HG03280 (cell line): ENCODE results near the gene GZMA.
"Not testable (repeated sequence)": the region's sequence is repeated elsewhere in the genome, so short reads cannot be mapped to it uniquely, and the experiment has no call there.

Experiments
- ATAC-seq: cut with Tn5 transposase; IDR thresholded peaks from one replicate; pipeline ENCODE4 v1.9.1; 2021; ENCODE audit warnings: mild to moderate bottlenecking, moderate library complexity; ENCODE audit not compliant: unreplicated experiment

The GZMA gene

GRCh38 chr5:55102348-55102747 is at the start of gene GZMA:
Gene GZMA (plus strand): TSS chr5:55102646. CDS start chr5:55102683, 37 bp downstream.
- no peak for ATAC-seq

DNA sequence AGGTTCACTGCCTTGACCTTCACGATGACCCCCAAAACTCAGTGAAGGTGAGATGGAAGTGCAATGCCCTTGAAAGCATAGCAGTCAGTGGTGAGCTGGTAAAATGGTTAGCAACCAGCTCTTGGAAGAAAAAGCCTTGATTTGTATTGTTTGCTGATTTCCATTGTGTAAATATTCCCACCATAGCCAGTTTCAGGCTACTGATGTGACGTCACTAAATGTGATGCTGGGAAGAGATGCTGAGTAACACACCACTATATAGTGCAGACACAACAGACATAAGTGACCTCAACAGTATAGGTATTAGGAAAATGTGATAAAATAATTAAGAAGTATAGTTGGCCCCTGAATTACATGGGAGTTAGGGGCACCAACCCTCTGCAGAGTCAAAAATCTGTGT is 47.3 kb upstream of the GZMA start:
- no peak for ATAC-seq

DNA sequence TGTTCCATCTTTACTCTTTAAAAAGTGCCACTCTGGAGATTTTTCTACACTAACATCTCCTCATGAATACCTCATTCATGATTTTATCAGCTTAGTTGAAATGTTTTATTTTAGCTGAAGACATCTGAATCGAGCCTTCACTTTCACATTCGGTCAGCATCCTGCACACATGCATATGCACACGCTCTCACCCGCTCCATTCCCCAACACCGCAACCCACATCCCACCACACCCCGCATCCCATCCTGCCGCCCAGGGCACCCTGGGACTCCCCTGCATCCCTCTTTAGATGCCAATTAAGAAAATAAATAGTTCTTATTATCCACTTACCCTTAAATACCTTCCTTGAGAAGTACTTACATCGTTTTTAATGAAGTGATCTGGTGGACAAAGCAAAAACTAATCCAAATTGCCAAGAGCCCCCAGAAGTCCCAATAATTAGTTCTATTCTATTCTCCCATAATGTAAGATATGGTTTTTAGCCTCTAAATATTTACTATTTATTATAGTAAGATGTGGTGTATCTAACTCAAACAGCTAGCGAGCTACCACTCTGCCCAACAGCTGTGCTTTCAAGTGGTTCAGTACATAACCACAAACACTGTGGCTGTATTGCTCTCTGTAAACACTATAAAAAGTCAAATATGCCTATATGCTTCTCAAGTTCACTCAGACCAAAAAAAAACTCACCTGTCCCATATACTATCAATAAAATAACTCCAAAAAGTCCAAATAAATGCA is 40.2 kb upstream of the GZMA start:
- no peak for ATAC-seq

DNA sequence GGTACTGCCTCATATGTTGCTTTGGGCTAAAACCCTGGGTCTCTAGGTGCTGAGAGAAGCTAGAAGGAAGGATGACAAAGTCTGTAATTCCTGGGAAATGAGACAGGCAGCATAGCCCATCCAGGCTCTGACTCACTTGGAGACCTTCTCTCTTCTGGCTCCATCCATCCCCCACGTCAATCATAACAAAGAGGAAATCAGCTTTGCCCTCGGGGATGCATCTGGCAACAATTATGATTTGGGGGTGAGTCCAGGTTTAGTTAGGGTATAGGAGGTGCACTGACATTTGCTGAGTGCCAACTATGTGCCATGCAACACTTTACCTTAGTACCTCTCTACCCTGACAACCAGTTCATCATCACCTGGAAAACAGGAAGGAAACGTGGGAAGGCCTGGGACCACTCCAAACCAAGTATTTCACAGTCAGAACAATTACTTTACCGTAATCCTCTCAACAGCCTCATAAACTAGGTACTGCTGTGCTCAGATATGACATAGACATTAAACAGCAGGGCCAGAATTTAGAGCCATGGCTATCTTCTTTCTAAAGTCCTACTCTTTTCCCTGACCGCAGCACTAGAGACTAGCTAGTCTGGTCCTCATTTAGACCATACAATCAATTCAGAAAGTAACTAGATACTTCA is 39.1 kb upstream of the GZMA start:
- ATAC-seq = no peak

- no peak for ATAC-seq
Measured at GRCh38 chr5:55063899-55064298, 38.5 kb upstream of the GZMA start.

- ATAC-seq = no peak
Measured at GRCh38 chr5:55064523-55064922, 37.9 kb upstream of the GZMA start.

GRCh38 chr5:55066277-55066676 is 36.2 kb upstream of the GZMA start:
- no peak for ATAC-seq

GRCh38 chr5:55070968-55071367 is 31.5 kb upstream of the GZMA start:
- ATAC-seq = no peak

- no peak for ATAC-seq
Measured at GRCh38 chr5:55071413-55071812, 31.0 kb upstream of the GZMA start.

DNA sequence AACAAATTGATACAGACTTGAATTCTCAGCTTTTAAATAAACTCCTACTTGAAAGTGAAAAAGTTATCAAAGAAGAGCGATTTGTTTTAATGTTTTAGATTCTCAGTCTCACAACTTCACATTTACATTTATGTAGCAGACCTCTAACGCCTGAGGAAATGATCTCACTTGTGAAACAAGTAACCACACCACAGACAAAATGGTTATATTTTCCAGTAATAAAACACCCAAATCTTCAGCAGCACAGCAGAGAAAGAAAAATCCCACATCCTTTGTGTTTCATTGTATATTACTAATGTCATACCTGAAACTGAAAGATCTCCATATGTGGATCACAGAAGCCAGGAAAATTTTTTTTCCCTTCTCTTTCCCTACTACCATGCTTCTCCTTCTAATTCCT is 29.8 kb upstream of the GZMA start:
- ATAC-seq = no peak

DNA sequence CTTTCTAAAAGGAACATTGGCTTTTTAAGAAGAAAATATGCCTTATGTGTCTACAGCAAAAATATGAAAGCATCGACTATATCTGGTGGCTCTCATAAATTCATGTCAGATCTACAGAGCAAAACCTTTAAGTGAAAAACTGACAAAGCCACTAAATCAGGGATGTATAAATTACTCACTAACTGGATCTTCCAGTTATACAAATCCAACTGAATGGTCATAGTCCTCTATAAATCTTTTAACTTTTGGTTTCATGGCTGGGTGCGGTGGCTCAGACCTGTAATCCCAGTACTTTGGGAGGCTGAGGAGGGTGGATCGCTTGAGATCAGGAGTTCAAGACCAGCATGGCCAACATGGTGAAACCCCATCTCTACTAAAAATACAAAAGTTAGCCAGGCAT is 29.2 kb upstream of the GZMA start:
- no peak for ATAC-seq

DNA sequence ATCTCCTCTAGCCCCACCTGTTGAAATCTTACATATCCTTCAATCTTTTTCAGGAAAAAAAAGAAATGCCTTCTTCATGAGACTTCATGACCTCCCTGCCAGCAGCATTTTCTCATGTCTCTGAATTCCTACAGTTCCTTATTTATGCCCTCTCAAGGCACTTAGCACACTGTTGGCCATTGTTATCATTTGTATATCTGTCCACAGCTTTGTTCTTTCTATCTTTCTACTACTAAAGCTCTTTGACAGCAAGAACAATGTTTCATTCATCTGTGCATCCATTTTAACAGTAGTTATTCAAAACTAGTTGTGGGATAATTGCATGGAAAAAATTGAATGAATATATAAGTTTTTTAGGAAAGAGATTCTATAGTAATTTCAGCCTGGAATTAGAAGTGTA is 20.9 kb upstream of the GZMA start:
- ATAC-seq = no peak

DNA sequence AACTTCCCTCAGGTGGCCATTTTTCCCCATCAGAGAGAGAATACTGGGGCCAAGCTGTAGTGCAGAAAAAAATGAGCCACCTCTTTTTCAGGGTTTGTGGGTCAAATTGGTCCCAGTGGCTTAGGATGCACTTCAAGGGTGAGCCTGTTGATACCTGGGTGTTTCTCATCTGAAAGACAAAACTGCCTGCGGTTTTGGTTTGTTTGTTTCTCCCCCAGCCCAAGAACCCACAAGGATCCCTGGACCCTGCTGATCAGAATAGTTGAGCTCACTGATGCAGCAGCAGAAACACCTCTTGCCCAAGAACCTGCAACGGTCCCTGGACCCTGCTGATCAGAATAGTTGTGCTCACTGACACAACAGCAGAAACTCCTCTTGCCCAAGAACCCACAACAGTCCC is 13.1 kb upstream of the GZMA start:
- ATAC-seq = not testable (repeated sequence)

DNA sequence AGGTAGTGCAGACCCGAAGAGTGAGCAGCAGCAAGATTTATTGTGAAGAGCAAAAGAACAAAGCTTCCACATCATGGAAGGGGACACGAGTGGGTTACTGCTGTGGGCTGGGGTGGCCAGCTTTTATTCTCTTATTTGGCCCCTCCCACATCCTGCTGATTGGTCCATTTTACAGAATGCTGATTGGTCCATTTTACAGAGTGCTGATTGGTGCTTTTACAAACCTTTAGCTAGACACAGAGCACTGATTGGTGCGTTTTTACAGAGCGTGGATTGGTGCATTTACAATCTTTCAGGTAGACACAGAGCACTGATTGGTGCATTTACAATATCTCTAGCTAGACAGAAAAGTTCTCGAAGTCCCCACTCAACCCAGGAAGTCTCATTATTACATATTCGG is 11.4 kb upstream of the GZMA start:
- ATAC-seq = not testable (repeated sequence)

DNA sequence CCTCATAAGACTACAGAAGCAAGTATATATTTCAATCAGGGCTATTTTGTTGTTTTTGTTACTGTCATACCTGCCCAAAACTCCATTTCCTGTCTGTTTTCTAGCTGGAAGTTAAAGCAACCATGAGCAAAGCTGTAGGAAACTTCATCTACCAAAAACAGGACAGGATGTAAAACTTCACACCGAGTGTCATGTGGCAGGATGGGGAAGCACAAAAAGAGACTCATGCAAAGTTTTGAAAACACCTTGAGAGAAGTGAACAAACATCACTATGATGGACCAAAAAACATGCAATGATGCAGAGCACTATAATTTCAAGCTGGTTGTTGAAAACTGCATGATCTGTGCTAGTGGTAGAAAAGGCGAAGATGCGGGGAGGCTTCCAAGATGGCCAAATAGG is 6.3 kb upstream of the GZMA start:
- ATAC-seq = no peak

DNA sequence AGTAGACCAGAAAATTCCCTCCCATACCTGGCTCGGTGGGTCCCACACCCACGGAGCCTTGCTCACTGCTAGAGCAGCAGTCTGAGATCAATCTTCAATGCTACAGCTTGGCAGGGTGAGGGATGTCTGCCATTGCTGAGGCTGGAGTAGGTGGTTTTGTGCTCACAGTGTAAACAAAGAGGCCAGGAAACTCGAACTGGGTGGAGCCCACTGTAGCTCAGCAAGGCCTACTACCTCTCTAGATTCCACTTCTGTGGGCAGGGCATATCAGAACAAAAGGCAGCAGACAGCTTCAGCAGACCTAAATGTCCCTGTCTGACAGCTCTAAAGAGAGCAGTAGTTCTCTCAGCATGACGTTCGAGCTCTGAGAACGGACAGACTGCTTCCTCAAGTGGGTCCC is 5.6 kb upstream of the GZMA start:
- ATAC-seq = no peak

GRCh38 chr5:55101148-55101547 is 1.3 kb upstream of the GZMA start:
- not testable (repeated sequence) for ATAC-seq

DNA sequence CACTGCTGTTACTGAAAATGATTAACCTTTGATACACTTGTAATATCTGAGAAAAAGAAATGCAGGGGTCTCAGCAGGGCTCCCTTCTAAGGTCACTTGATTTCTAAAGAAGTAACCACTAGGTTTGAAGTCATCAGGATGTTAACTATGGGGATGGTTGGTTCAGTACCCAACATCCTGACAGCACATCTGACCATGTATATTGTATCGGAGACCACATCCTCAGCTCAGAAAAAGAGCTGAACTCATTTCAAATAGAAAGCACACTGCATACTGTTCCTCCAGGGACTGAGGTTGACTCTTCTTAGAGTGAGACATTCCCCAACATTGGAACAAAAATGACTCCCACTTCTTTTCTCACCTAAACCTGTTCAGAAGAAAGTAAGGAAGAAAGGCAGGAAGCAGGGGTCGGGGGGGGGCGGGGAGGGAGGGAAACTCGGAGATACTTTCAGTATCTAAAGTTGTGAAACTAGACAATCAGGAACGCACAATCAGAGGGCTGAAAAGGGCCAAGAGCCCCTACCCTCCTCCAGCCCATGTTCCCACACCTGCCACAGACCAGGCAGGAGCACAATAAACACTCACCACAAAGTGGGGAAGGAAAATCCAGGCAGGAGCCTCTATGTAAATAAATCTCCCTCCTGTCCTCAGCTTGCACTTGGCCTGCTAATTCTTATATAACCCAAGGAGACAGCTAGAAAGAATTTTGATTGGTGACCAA is 730 bp upstream of the GZMA start:
- ATAC-seq = no peak

DNA sequence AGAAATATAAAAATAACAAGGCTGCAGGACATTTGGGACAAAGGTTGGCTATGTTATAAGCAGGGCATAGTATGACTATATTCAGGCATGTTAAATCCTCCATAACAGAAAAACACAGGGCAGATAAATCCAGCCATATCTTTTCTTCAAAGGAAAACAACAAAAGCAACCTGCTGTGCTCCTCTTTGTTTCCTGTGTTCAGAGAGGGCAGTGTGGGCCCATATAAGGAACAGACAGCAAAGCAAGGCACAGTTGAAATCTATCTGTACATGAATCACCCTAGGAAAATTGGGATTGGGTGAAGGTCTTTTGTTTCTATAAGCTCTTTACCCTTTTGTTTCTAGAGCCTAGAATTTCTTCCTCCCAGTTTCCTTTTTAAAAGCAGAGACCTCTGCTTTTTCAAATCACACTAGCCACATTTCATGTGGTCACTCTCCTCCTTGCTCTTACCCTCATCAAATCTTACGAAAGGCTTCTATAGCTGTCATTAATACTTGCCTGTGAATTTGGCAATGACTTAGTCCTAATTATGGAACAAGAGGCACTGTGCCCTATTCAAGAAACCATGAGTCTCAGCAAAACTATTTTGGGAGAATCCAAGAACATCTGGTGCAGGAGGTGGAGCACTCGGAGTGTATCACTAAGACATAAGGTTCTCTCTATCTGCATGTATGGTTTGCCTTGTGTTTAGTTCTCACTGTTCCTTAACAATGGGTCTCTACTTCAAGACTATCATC is 1.8 kb downstream of the GZMA start:
- ATAC-seq = no peak

- ATAC-seq = no peak
Measured at GRCh38 chr5:55104946-55105701, 2.7 kb downstream of the GZMA start.

- ATAC-seq = not testable (repeated sequence)
Measured at GRCh38 chr5:55105976-55106375, 3.5 kb downstream of the GZMA start.
